Nephron progenitor cell (in vitro differentiated cells): Measurements from ENCODE around the gene GTF3C4.

Source experiments
- DNase-seq: peaks from one replicate; pipeline ENCODE4 v3.0.0; 2021
- H3K27ac Mint-ChIP-seq: 2 replicates; pipeline ENCODE4 v1.8.0; 2021; ENCODE audit warnings: mild to moderate bottlenecking, moderate library complexity, mixed read lengths
- H3K27me3 Mint-ChIP-seq: 2 replicates; pipeline ENCODE4 v1.8.0; 2021; ENCODE audit warnings: mild to moderate bottlenecking, low read depth, mixed read lengths; ENCODE audit not compliant: poor library complexity
- H3K36me3 Mint-ChIP-seq: 2 replicates; pipeline ENCODE4 v1.8.0; 2021; ENCODE audit warnings: low read depth, mixed read lengths
- H3K4me1 Mint-ChIP-seq: 2 replicates; pipeline ENCODE4 v1.8.0; 2021; ENCODE audit warnings: mixed read lengths
- H3K4me3 Mint-ChIP-seq: 2 replicates; pipeline ENCODE4 v1.8.0; 2021; ENCODE audit warnings: mild to moderate bottlenecking, moderate library complexity, mixed read lengths
- H3K9me3 Mint-ChIP-seq: 2 replicates; pipeline ENCODE4 v1.8.0; 2021; ENCODE audit warnings: mild to moderate bottlenecking, moderate library complexity, mixed read lengths
- CTCF ChIP-seq: fragments of 200-600 bp; sonication (generic); IDR thresholded peaks from 2 replicates; pipeline ENCODE4 v1.5.0; 2021; ENCODE audit warnings: antibody characterized with exemption

The GTF3C4 gene

DNA sequence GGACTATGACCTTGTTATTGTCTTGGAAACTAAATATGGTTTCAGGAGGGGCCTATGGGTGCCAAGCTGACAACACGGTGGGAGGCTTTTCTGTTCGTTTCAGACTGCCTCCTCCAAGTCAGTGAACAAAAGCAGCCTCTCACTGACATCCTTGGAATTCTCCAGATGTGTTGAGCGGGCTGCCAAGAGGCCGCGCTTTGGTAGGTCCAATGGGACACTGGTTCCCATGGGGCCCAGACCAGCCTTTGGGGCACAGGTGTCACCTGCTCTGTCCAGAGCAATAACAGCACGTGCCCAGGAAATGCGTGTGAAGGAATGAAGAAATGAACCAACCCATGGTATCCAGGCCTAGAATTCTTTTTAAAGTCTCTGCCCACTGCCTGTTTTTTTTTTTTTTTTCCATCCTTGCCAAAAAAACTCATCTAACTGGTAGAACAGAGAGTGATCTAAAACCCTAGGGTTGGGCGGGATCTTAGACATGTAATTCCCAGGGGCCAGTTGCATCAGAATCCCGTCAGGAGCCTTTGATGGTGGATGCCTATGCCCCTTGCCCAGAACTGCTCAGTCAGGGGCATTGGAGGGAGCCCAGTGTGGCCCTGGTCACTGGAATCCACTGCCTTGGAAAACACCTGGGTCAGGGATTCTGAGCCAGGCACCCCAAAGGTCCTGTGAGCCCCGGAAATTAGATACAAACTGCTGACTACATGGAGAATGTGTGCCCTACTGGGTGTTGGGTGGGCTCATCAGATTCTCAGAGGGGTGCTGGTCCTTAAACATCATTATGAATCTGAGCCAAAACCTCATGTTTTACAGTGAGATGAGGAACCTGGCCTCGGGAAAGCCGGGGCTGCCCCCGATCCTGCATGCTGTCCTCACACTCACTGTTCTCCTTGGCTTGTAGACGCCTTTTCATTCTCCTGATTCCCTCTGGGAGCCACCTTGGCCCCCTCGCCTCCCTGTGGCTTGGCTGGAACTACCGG is 60.1 kb downstream of the GTF3C4 start:
- Mint-ChIP-seq H3K27ac (no peak overlapping the region), H3K36me3 (no peaks in the 10 kb centered on the region), H3K27me3 (peaks cover 8% of the 10 kb centered on the region), H3K4me1 (peaks cover 25% of the 10 kb centered on the region), H3K4me3 (no peak overlapping the region), H3K9me3 (no peaks in the 10 kb centered on the region)
- TF ChIP-seq CTCF, result no peak
- no peak for DNase-seq

- no peaks in the 10 kb centered on the region for H3K9me3 Mint-ChIP-seq
- TF ChIP-seq CTCF, result no peak
- no peaks in the 10 kb centered on the region for H3K36me3 Mint-ChIP-seq
- H3K4me3 Mint-ChIP-seq, result no peak overlapping the region
- peaks cover 26% of the 10 kb centered on the region for H3K4me1 Mint-ChIP-seq
- DNase-seq, result no peak
- peaks cover 8% of the 10 kb centered on the region for H3K27me3 Mint-ChIP-seq
- H3K27ac Mint-ChIP-seq, result no peak overlapping the region
These were observed 61.0 kb downstream of the GTF3C4 start for GRCh38 chr9:132731230-132731629.

DNA sequence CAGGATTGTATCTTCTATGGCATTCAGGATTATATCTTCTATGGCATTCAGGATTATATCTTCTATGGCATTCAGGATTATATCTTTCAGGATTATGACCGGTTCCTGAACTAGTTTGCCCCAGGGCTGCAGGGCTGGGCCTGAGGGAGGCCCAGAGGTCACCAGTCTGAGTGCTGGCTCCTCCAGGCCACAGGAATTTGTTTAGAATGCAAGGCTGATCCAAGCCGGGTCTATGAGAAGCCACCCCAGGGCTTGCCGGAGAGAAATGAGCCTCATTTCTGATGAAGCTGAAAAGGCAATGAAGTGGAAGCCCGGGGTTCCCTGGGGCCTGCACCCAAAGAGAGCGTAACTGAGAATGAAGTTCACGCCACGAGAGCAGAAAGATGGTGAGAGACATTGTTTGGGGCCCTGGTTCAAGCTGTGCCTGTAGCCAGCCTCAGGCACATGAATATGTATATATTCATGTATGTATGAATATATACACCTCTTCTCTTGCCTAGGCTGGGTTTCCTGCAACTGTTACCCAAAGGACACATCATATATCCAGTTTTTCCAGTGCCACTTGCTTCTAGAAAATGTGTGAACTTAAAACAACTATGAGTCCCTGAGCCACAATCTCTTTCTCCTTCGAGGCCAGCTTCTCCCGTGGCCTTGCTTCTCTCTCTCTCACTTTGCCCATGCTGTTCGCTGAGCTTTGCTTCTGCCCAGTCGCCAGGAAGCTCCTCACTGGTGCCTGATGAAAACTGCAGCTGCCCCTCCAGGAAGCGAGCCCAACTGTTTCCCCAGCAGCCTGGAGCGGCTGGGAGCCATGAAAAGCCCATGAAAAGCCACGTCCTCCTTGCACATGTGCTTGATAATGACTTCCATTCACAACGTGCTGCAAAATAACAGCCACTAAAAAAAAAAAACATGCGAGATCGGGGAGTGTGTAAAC is 62.3 kb downstream of the GTF3C4 start:
- no peak for DNase-seq
- no peaks in the 10 kb centered on the region for H3K36me3 Mint-ChIP-seq

GRCh38 chr9:132733260-132733815 is 63.1 kb downstream of the GTF3C4 start:
- Mint-ChIP-seq H3K36me3 (no peaks in the 10 kb centered on the region), H3K4me3 (no peak overlapping the region), H3K27ac (peak overlapping the region; percentile 7), H3K9me3 (no peaks in the 10 kb centered on the region), H3K4me1 (peaks cover 26% of the 10 kb centered on the region), H3K27me3 (peaks cover 13% of the 10 kb centered on the region)
- no peak for DNase-seq
- TF ChIP-seq CTCF, result no peak

More for the DNA sequence above, 62.3 kb downstream of the GTF3C4 start:
- Mint-ChIP-seq H3K27ac (peak overlapping the region; percentile 7), H3K27me3 (peaks cover 13% of the 10 kb centered on the region), H3K4me1 (peaks cover 26% of the 10 kb centered on the region), H3K9me3 (no peaks in the 10 kb centered on the region), H3K4me3 (no peak overlapping the region)
- no peak for TF ChIP-seq CTCF

DNA sequence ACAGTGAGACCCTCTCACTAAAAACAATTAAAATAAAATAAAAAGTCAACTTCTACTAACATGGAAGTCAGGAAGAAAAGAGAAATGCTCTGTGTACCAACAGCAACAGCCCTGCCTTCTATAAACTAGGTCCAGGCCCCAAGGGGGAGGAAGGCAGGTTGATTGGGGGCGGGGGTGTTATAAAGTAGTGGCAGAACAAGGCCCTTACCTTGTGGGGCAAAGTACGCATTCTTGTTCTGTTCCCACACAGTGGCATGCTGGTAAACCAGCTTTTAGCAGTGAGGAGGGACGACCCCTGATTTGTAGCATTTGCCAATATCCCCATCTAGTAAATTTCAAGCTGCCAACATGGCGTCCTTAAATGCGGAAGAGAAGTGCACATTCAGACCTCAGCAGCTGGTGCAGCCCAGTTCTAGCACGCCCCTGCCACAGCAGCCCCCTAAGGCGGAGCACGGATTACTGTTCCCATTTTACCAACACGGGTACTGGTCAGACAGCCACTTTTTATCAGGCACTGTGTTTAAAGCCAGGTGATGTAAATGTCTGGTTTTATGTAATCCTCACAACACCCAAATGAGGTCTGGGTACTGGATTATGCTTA is 69.5 kb downstream of the GTF3C4 start:
- Mint-ChIP-seq H3K36me3 (no peaks in the 10 kb centered on the region), H3K9me3 (no peaks in the 10 kb centered on the region), H3K27ac (no peak overlapping the region), H3K4me3 (no peak overlapping the region), H3K4me1 (peaks cover 31% of the 10 kb centered on the region), H3K27me3 (peaks cover 49% of the 10 kb centered on the region)
- TF ChIP-seq CTCF, result no peak
- DNase-seq, result no peak
